ENCODE measurements around the gene RIPOR3. TPM values are rescaled to one million over a fixed set of nuclear protein-coding genes. Genes with fewer than 3 reads are reported as not detected.
"Not testable (repeated sequence)": the region's sequence is repeated elsewhere in the genome, so short reads cannot be mapped to it uniquely, and the experiment has no call there.

The RIPOR3 gene
- total and polyA plus RNA-seq, 11 donors: 2.4 to 20.7 (median 4.9) TPM

- TF ChIP-seq POLR2A (IDR thresholded peaks at IDR 0.05) (no peak), CTCF (IDR thresholded peaks at IDR 0.05) (no peak)
- Histone ChIP-seq H3K4me1 (peaks cover 0 to 18% (median 5%) of the 10 kb centered on the region in 12 donors), H3K9me3 (no peaks in the 10 kb centered on the region), H3K36me3 (no peaks in the 10 kb centered on the region), H3K4me3 (no peak overlapping the region), H3K27me3 (no peaks in the 10 kb centered on the region), H3K27ac (no peak overlapping the region)
- WGBS, 4 donors: 33 to 42% (median 37%) methylated on average over 8 of the region's 8 CpGs
- intact Hi-C loops (cut with DNase I): no loop called here
- ATAC-seq: peak in 3 of 4 donors; percentile 14 to 47 (median 26)
- peak in 1 of 5 donors; percentile 35 for DNase-seq
Observed at GRCh38 chr20:50678169-50678898, 13.0 kb downstream of the RIPOR3 start.

DNA sequence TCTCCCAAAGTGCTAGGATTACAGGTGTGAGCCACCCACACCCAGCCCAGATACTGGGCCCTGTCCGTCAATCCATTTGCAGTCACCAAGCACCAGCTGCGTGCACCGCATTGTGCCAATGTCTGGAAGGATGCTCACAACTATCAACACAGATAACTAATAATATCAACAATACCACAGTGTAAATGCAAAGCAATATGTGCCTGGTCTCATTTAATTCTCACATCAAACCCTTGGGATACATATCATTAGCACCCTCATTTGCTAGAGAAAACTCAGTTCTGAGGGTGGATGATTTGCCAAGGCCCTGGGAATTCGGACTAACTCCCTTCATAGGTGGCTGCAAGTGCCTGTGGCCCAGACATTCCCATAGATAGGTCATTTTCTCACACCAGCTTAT lies 14.5 kb downstream of the RIPOR3 start:
- no peak for TF ChIP-seq POLR2A (IDR thresholded peaks at IDR 0.05)
- no peak for TF ChIP-seq CTCF (IDR thresholded peaks at IDR 0.05)
- Histone ChIP-seq H3K9me3 (no peaks in the 10 kb centered on the region), H3K27ac (no peak overlapping the region), H3K4me3 (no peak overlapping the region), H3K4me1 (peaks cover 0 to 18% (median 5%) of the 10 kb centered on the region in 12 donors), H3K27me3 (no peaks in the 10 kb centered on the region), H3K36me3 (no peaks in the 10 kb centered on the region)
- DNase-seq: peak in 1 of 5 donors; percentile 28
- ATAC-seq: no peak
- intact Hi-C loops (cut with DNase I): no loop called here
- 90 to 98% (median 95%) methylated on average over 4 of the region's 4 CpGs for WGBS, 4 donors

DNA sequence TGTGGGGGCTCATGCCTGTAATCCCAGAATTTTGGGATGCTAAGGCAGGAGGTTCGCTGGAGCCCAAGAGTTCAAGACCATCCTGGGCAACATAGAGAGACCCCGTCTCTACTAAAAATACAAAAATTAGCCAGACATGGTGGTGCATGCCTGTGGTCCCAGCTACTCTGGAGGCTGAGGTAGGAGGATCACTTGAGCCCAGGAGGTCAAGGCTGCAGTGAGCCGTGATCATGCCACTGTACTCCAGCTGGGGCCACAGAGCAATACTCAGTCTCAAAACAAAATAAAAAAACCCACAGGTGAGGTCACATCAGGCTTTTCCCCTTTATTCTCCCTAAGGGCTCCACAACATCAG lies 15.0 kb downstream of the RIPOR3 start:
- H3K4me3 ChIP-seq; ATAC-seq; H3K27me3 ChIP-seq; H3K36me3 ChIP-seq; intact Hi-C loops (cut with DNase I); H3K9me3 ChIP-seq: not testable (repeated sequence)
- peak in 1 of 5 donors; percentile 20 for DNase-seq
- Histone ChIP-seq H3K27ac (peak overlapping the region in 1 of 12 donors; percentile 1), H3K4me1 (peaks cover 0 to 18% (median 5%) of the 10 kb centered on the region in 12 donors)
- 92 to 97% (median 96%) methylated on average over 3 of the region's 3 CpGs for WGBS, 4 donors

- ATAC-seq (peak in 1 of 4 donors; percentile 44), DNase-seq (peak in 1 of 5 donors; percentile 60)
- no peaks in the 10 kb centered on the region for H3K36me3 ChIP-seq
- peaks cover 0 to 18% (median 5%) of the 10 kb centered on the region in 12 donors for H3K4me1 ChIP-seq
- TF ChIP-seq CTCF (IDR thresholded peaks at IDR 0.05): no peak
- no peak for TF ChIP-seq POLR2A (IDR thresholded peaks at IDR 0.05)
- 51 to 59% (median 58%) methylated on average over 12 to 13 of the region's 13 CpGs for WGBS, 4 donors
- H3K27me3 ChIP-seq: no peaks in the 10 kb centered on the region
- no peak overlapping the region for H3K4me3 ChIP-seq
- peak overlapping the region in 1 of 12 donors; percentile 1 for H3K27ac ChIP-seq
- intact Hi-C loops (cut with DNase I): no loop called here
- H3K9me3 ChIP-seq: no peaks in the 10 kb centered on the region
Observed at GRCh38 chr20:50675671-50676376, 15.5 kb downstream of the RIPOR3 start.
